K562 (cell line): ENCODE measurements around the gene KCNJ4. TPM values are rescaled to one million over a fixed set of nuclear protein-coding genes. Genes with fewer than 3 reads are reported as not detected.

Experiments used
- ATAC-seq: fragments of 200-7000 bp; cut with Tn5 transposase; 3 replicates; pipeline ENCODE4 v1.9.1; 2020; ENCODE audit warnings: moderate library complexity
- BruUV-seq: library from RNA; stranded (reverse); fragments of 400-500 nt; replicated peaks from 2 replicates; lab custom pipeline; 2021; lab: Mats Ljungman, UMichigan
- CTCF ChIA-PET: fragments of 300-600 bp; formaldehyde crosslinking; extraction: SDS; loops from one replicate; lab custom pipeline; 2021; ENCODE audit warnings: low intra/inter-chr PET ratio; lab: Yijun Ruan, JAX
- POLR2A ChIA-PET: fragments of 300-600, 350-650 bp; sonication (Branson Sonifier 250); formaldehyde crosslinking; extraction: SDS; loops from one replicate; lab custom pipeline; 2021; ENCODE audit warnings: antibody characterized with exemption, inconsistent platforms; lab: Yijun Ruan, JAX
- DNase-seq, 4 experiments: peaks; one replicate each; pipeline versions ENCODE4 v3.0.0 to v3.0.0-alpha.2; 2011 to 2018; ENCODE audit warnings: low spot score in 3 of 4, mixed read lengths in 3 of 4; ENCODE audit errors: extremely low read depth in 1 of 4
- FAIRE-seq: peaks from 2 replicates; lab custom pipeline; 2011; peaks lifted over from hg19 to GRCh38; lab: Jason Lieb, UNC
- H2AFZ ChIP-seq: 2 replicates; pipeline ENCODE4 v1.6.0; 2011; ENCODE audit warnings: low read depth, low read length, control low read depth, inconsistent platforms
- H3K27ac ChIP-seq: fragments of 200-600 bp; 3 replicates; pipeline ENCODE4 v1.8.0; 2011; ENCODE audit warnings: low read depth, mild to moderate bottlenecking, control low read depth, inconsistent platforms, low read length, moderate library complexity, mixed read lengths; ENCODE audit errors: extremely low read depth
- H3K27me3 ChIP-seq, 2 experiments: fragments of 300-600 bp in 1 of 2; 2 replicates in 1 of 2; 3 replicates in 1 of 2; pipeline versions ENCODE4 v1.6.0 to v1.8.0; 2011; ENCODE audit warnings: inconsistent platforms in 2 of 2, low read length in 2 of 2, mild to moderate bottlenecking in 1 of 2, mixed read lengths in 1 of 2, moderate library complexity in 1 of 2; ENCODE audit not compliant: control insufficient read depth in 2 of 2, insufficient read depth in 2 of 2
- H3K36me3 ChIP-seq: fragments of 300-600 bp; 3 replicates; pipeline ENCODE4 v1.8.0; 2011; ENCODE audit warnings: mild to moderate bottlenecking, low read length, inconsistent platforms; ENCODE audit not compliant: control insufficient read depth, insufficient read depth
- H3K4me1 ChIP-seq, 2 experiments: fragments of 200-600 bp in 1 of 2; replicated peaks in 1 of 2; 2 replicates in 1 of 2; 3 replicates in 1 of 2; pipeline versions ENCODE4 v1.5.1 to v1.8.0; 2011; ENCODE audit warnings: inconsistent platforms in 2 of 2, low read length in 2 of 2, mild to moderate bottlenecking in 1 of 2, mixed read lengths in 1 of 2, moderate library complexity in 1 of 2; ENCODE audit not compliant: control insufficient read depth in 2 of 2, insufficient read depth in 2 of 2
- H3K4me2 ChIP-seq: 2 replicates; pipeline ENCODE4 v1.6.1; 2011; ENCODE audit warnings: low read length, control low read depth, inconsistent platforms, mixed read lengths; ENCODE audit not compliant: insufficient read depth
- H3K4me3 ChIP-seq: fragments of 200-600 bp; sonication (generic), shearing (Covaris generic); 2 replicates; pipeline ENCODE4 v1.5.1; 2016; ENCODE audit warnings: control low read depth, inconsistent platforms
- H3K79me2 ChIP-seq: fragments of 200-600 bp; 3 replicates; pipeline ENCODE4 v1.8.0; 2011; ENCODE audit warnings: low read length, inconsistent platforms; ENCODE audit not compliant: control insufficient read depth, insufficient read depth
- H3K9ac ChIP-seq, 2 experiments: 2 replicates each; pipeline versions ENCODE4 v1.6.0 to v1.6.1; 2011; ENCODE audit warnings: low read depth in 2 of 2, low read length in 2 of 2, control low read depth in 1 of 2, inconsistent platforms in 1 of 2, mild to moderate bottlenecking in 1 of 2, mixed read lengths in 1 of 2; ENCODE audit not compliant: insufficient read depth in 1 of 2
- H3K9me1 ChIP-seq: one replicate; pipeline ENCODE4 v1.6.0; 2011; ENCODE audit warnings: inconsistent platforms, mild to moderate bottlenecking, low read length, moderate library complexity; ENCODE audit not compliant: control insufficient read depth, insufficient read depth
- H3K9me3 ChIP-seq: replicated peaks from 2 replicates; pipeline ENCODE4 v1.5.1; 2011; ENCODE audit warnings: low read depth, low read length, inconsistent platforms; ENCODE audit not compliant: control insufficient read depth, insufficient read depth
- H4K20me1 ChIP-seq: replicated peaks from 2 replicates; pipeline ENCODE4 v1.6.1; 2011; ENCODE audit warnings: low read length, inconsistent platforms, mixed read lengths; ENCODE audit not compliant: control insufficient read depth, insufficient read depth
- CXXC5 ChIP-seq: fragments of 250-450 bp; sonication (Bioruptor Pico); IDR thresholded peaks from 2 replicates; pipeline ENCODE4 v1.8.0; 2022; ENCODE audit warnings: inconsistent platforms, mild to moderate bottlenecking, moderate library complexity
- E2F6 ChIP-seq, 2 experiments: IDR thresholded peaks; 2 replicates each; pipeline ENCODE4 v1.6.1; 2011; ENCODE audit warnings: borderline replicate concordance in 1 of 2, control low read depth in 1 of 2, low read depth in 1 of 2, low read length in 1 of 2, mild to moderate bottlenecking in 1 of 2, mixed read lengths in 1 of 2, moderate library complexity in 1 of 2; ENCODE audit not compliant: insufficient read depth in 1 of 2, insufficient read length in 1 of 2, poor library complexity in 1 of 2, severe bottlenecking in 1 of 2; ENCODE audit errors: extremely low read depth in 1 of 2
- RBBP5 ChIP-seq: fragments of 200-600 bp; sonication (generic); IDR thresholded peaks from 2 replicates; pipeline ENCODE4 v1.6.1; 2012; ENCODE audit warnings: borderline replicate concordance, mild to moderate bottlenecking, low read length, control low read depth, inconsistent platforms; ENCODE audit not compliant: insufficient read depth, poor library complexity, severe bottlenecking
- ZBTB7A ChIP-seq: IDR thresholded peaks from 2 replicates; pipeline ENCODE4 v1.6.1; 2011; ENCODE audit warnings: low read depth, mild to moderate bottlenecking, low read length, moderate library complexity, borderline replicate concordance; ENCODE audit not compliant: control insufficient read depth
- ZNF778 ChIP-seq: fragments of 450-650 bp; formaldehyde crosslinking; IDR thresholded peaks from 2 replicates; pipeline ENCODE4 v1.4.0; 2020; ENCODE audit warnings: mild to moderate bottlenecking, moderate library complexity
- ZNF780A ChIP-seq: fragments of 250-450 bp; sonication (Bioruptor Pico); IDR thresholded peaks from 2 replicates; pipeline ENCODE4 v1.5.0; 2021; ENCODE audit warnings: mild to moderate bottlenecking
- WGBS: fragments of 100-300 bp; shearing (Covaris generic); methylation state at CpG from one replicate; pipeline ENCODE4 v1.1.6; 2016; ENCODE audit warnings: low coverage, mixed read lengths; ENCODE audit not compliant: insufficient coverage; ENCODE audit errors: missing lambda C conversion rate; 5-methylcytosine and 5-hydroxymethylcytosine counted together
- in situ Hi-C: fragments of 300-500 bp; cut with MboI; formaldehyde crosslinking; loops from 4 replicates; pipeline ENCODE4 v1.15.0; 2018; ENCODE audit warnings: inconsistent platforms, mixed read lengths
- intact Hi-C: fragments of 100-400 bp; cut with micrococcal nuclease; formaldehyde crosslinking; loops from 2 replicates; pipeline ENCODE4 v1.14.2; 2022
- polyA plus RNA-seq, 8 experiments: library from polyadenylated mRNA; depleted of rRNA in 4 of 8; stranded (reverse) in 5 of 8; unstranded in 3 of 8; fragments of >200 nt; fragmentation: Nextera tagmentation in 2 of 8; fragmentation: Illumina TruSeq in 1 of 8; extraction: Ambion mirVana in 2 of 8; extraction: Trizol in 1 of 8; gene quantifications; 2 replicates each; pipeline versions ENCODE4 v1.2.1 to v1.2.3, GENCODE V29; 2011 to 2014; ENCODE audit warnings: inconsistent platforms in 1 of 8, missing spikeins in 1 of 8
- total RNA-seq, 7 experiments: library from RNA; depleted of rRNA in 6 of 7; stranded (reverse); fragments of >200 nt in 6 of 7; fragmentation: Illumina TruSeq in 2 of 7; extraction: Trizol in 2 of 7; gene quantifications; 2 replicates each; pipeline versions ENCODE4 v1.2.1 to v1.2.3, GENCODE V29; 2011 to 2021; ENCODE audit warnings: low replicate concordance in 1 of 7

The KCNJ4 gene
- total and polyA plus RNA-seq, 9 of the 15 experiments (the other 6 are each of a cell fraction or from before 2014, with no cell fraction given): 0.07 to 0.55 (median 0.09) TPM; not detected in 4

- TF ChIP-seq ZBTB7A (peak; percentile 98), RBBP5 (peak; percentile 28)
Measured at GRCh38 chr22:38455530-38456271, 702 bp upstream of the KCNJ4 start (continued).

- BruUV-seq: no TSS peak
- Histone ChIP-seq H3K9ac (peak overlapping the region in 1 of 2 experiments; percentile 78; a peak in 2 of 4 replicates), H3K27me3 (no peaks in the 10 kb centered on the region; a peak in 1 of 5 replicates), H3K36me3 (no peaks in the 10 kb centered on the region), H3K9me3 (no peaks in the 10 kb centered on the region), H3K9me1 (no peaks in the 10 kb centered on the region), H2AFZ (no peak overlapping the region), H4K20me1 (peaks cover 5% of the 10 kb centered on the region; the same call in 1 of the 2 replicates), H3K4me1 (peaks cover 0 to 32% of the 10 kb centered on the region in 2 experiments; a peak in 3 of 5 replicates), H3K4me2 (no peak overlapping the region; the same call in 1 of the 2 replicates), H3K79me2 (no peaks in the 10 kb centered on the region), H3K4me3 (peak overlapping the region; percentile 18; the same call in 1 of the 2 replicates), H3K27ac (no peak overlapping the region)
- WGBS: 20% methylated on average over 16 of the region's 67 CpGs
- ChIA-PET POLR2A (interaction anchor here (0.6 kb wide), 2 partner anchors 627 to 970 kb away, joined by 3 read pairs; no protein-coding TSS in a partner anchor), CTCF (no interaction called here)
- ATAC-seq: 0 out of 3 replicates have a peak, but pooled peaks have one; percentile 21
- intact Hi-C loops: no loop called here
- FAIRE-seq: no peak
- in situ Hi-C loops: no loop called here
- DNase-seq: peak in 2 of 4 experiments; percentile 54 to 57
- TF ChIP-seq ZNF780A (CRISPR knock-in tag): no peak
- TF ChIP-seq CXXC5: 0 out of 2 replicates have a peak, but pooled peaks have one; percentile 24
- peak; percentile 52; the same call in 1 of the 2 replicates for TF ChIP-seq ZBTB7A
- TF ChIP-seq E2F6 (IDR thresholded peaks at IDR 0.05; ENCODE audit: borderline replicate concordance in 1 of 2, extremely low read depth in 1 of 2, insufficient read depth in 1 of 2, insufficient read length in 1 of 2, low read depth in 1 of 2, low read length in 1 of 2, poor library complexity in 1 of 2, severe bottlenecking in 1 of 2): peak in 1 of 2 experiments; percentile 12
- no peak for TF ChIP-seq ZNF778
Measured at GRCh38 chr22:38454353-38455075, 485 bp downstream of the KCNJ4 start.
